GM23248 (cell line): Measurements from ENCODE around the gene TMEM271. TPM values are rescaled to one million over a fixed set of nuclear protein-coding genes. Genes with fewer than 3 reads are reported as not detected.
"Not testable (repeated sequence)": the region's sequence is repeated elsewhere in the genome, so short reads cannot be mapped to it uniquely, and the experiment has no call there.

Experiments
- DNase-seq: peaks from one replicate; pipeline ENCODE4 v3.0.0-alpha.2; 2015
- H2AFZ ChIP-seq: fragments of 200-600 bp; sonication (generic); 2 replicates; pipeline ENCODE4 v1.6.1; 2016; ENCODE audit warnings: antibody characterized with exemption
- H3F3A ChIP-seq: fragments of 200-600 bp; sonication (generic); 2 replicates; pipeline ENCODE4 v1.6.1; 2016; ENCODE audit warnings: mild to moderate bottlenecking, antibody characterized with exemption, mixed run types; ENCODE audit not compliant: insufficient read depth
- H3K27ac ChIP-seq: fragments of 200-600 bp; sonication (generic); 2 replicates; pipeline ENCODE4 v1.5.1; 2016; ENCODE audit warnings: mild to moderate bottlenecking
- H3K27me3 ChIP-seq: fragments of 200-600 bp; sonication (generic); replicated peaks from 2 replicates; pipeline ENCODE4 v1.6.1; 2016; ENCODE audit warnings: mild to moderate bottlenecking; ENCODE audit not compliant: insufficient read depth
- H3K36me3 ChIP-seq: fragments of 200-600 bp; sonication (generic); 2 replicates; pipeline ENCODE4 v1.6.1; 2016; ENCODE audit warnings: low read depth, mild to moderate bottlenecking
- H3K4me1 ChIP-seq: fragments of 200-600 bp; sonication (generic); 2 replicates; pipeline ENCODE4 v1.6.1; 2016; ENCODE audit warnings: mild to moderate bottlenecking; ENCODE audit not compliant: insufficient read depth
- H3K4me2 ChIP-seq: fragments of 200-600 bp; sonication (generic); one replicate; pipeline ENCODE4 v1.6.1; 2016; ENCODE audit warnings: mild to moderate bottlenecking; ENCODE audit not compliant: unreplicated experiment
- H3K4me3 ChIP-seq: fragments of 200-600 bp; sonication (generic); 2 replicates; pipeline ENCODE4 v1.5.1; 2016; ENCODE audit warnings: mild to moderate bottlenecking
- H3K79me2 ChIP-seq: fragments of 200-600 bp; sonication (generic); 2 replicates; pipeline ENCODE4 v1.6.1; 2016; ENCODE audit warnings: mild to moderate bottlenecking; ENCODE audit not compliant: insufficient read depth
- H3K9ac ChIP-seq: fragments of 200-600 bp; sonication (generic); 2 replicates; pipeline ENCODE4 v1.6.1; 2016; ENCODE audit warnings: mild to moderate bottlenecking
- H3K9me2 ChIP-seq: fragments of 200-600 bp; sonication (generic); 2 replicates; pipeline ENCODE4 v1.6.1; 2016; ENCODE audit warnings: mixed run types, mild to moderate bottlenecking, moderate library complexity; ENCODE audit not compliant: insufficient read depth
- H3K9me3 ChIP-seq: fragments of 200-600 bp; sonication (generic); one replicate; pipeline ENCODE4 v1.6.1; 2017; ENCODE audit warnings: low read depth
- H4K20me1 ChIP-seq: fragments of 200-600 bp; sonication (generic); 2 replicates; pipeline ENCODE4 v1.6.0; 2016; ENCODE audit not compliant: insufficient read depth
- EZH2 ChIP-seq: fragments of 200-600 bp; sonication (generic); IDR thresholded peaks from 2 replicates; pipeline ENCODE4 v1.6.1; 2018; ENCODE audit warnings: antibody characterized with exemption, mild to moderate bottlenecking; ENCODE audit not compliant: insufficient read depth, poor library complexity, severe bottlenecking
- EZH2phosphoT487 ChIP-seq: fragments of 200-600 bp; sonication (generic); IDR thresholded peaks from 2 replicates; pipeline ENCODE4 v1.6.1; 2018; ENCODE audit warnings: antibody characterized with exemption, moderate library complexity, mild to moderate bottlenecking, low read depth; ENCODE audit not compliant: insufficient read depth
- WGBS, 2 experiments: methylation state at CpG; one replicate each; pipeline ENCODE4 v1.1.6; 2015 to 2017; ENCODE audit warnings: low lambda C conversion rate in 2 of 2, low coverage in 1 of 2; ENCODE audit errors: missing lambda C conversion rate in 2 of 2; 5-methylcytosine and 5-hydroxymethylcytosine counted together
- in situ Hi-C: fragments of 300-500 bp; cut with MboI; formaldehyde crosslinking; loops from 2 replicates; pipeline ENCODE4 v1.15.0; 2020
- polyA plus RNA-seq: library from polyadenylated mRNA; unstranded; fragments of >200 nt; fragmentation: Nextera tagmentation; extraction: Ambion mirVana; gene quantifications from 2 replicates; pipeline ENCODE4 v1.2.1, GENCODE V29; 2016
- total RNA-seq: library from RNA; depleted of rRNA; stranded (reverse); fragments of >200 nt; shearing (Covaris generic); gene quantifications from 2 replicates; pipeline ENCODE4 v1.2.3, GENCODE V29; 2014

Gene TMEM271
- total and polyA plus RNA-seq, 2 experiments from 2014 or later = not detected

DNA sequence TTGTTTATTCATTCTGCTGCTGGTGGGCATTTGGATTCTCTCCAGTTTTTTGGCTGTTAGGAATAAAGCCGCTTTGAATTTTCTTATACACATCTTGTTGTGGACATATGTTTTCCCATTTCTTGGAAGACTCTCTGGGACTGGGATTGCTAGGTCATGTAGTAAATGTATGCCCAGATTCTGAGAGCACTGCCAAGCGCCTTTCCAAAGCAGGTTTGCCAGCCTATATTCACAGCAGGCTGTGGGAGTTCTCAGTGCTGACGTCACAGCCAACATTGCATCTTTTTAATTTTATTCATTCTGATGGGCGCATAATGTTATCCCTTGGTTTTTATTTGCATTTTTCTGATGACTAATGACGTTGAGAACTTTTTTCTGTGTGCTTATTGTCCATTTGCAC lies 24.1 kb downstream of the TMEM271 start:
- Histone ChIP-seq H3K79me2 (no peaks in the 10 kb centered on the region), H3K36me3 (no peaks in the 10 kb centered on the region), H3K9me2 (no peaks in the 10 kb centered on the region), H3K27ac (no peak overlapping the region), H3F3A (no peaks in the 10 kb centered on the region), H2AFZ (no peak overlapping the region), H3K4me2 (no peak overlapping the region), H3K9ac (no peak overlapping the region), H3K4me3 (no peak overlapping the region), H4K20me1 (no peaks in the 10 kb centered on the region), H3K4me1 (no peaks in the 10 kb centered on the region), H3K27me3 (0 out of 2 replicates have a peak, but pooled peaks cover 13% of the 10 kb centered on the region), H3K9me3 (no peaks in the 10 kb centered on the region)
- in situ Hi-C loops = no loop called here
- TF ChIP-seq EZH2 (no peak), EZH2phosphoT487 (no peak)
- 42 to 45% methylated on average over 5 of the region's 5 CpGs for WGBS, 2 experiments
- DNase-seq = no peak

DNA sequence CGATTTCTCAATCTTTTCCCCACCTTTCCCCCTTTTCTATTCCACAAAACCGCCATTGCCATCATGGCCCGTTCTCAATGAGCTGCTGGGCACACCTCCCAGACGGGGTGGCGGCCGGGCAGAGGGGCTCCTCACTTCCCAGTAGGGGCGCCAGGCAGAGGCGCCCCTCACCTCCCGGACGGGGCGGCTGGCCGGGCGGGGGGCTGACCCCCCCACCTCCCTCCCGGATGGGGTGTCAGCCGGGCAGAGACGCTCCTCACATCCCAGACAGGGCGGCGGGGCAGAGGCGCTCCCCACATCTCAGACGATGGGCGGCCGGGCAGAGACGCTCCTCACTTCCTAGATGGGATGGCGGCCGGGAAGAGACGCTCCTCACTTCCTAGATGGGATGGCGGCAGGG lies 25.8 kb downstream of the TMEM271 start:
- H3K4me2 ChIP-seq, H3K36me3 ChIP-seq, H4K20me1 ChIP-seq, H3K4me3 ChIP-seq, H3K9me2 ChIP-seq, H3K9ac ChIP-seq, H3K79me2 ChIP-seq, H3K9me3 ChIP-seq, H3K27ac ChIP-seq, in situ Hi-C loops, DNase-seq, H3F3A ChIP-seq, H3K4me1 ChIP-seq, H2AFZ ChIP-seq: not testable (repeated sequence)
- H3K27me3 ChIP-seq = peaks cover 13% of the 10 kb centered on the region; the same call in 1 of the 2 replicates
- WGBS, 2 experiments = 42 to 75% methylated on average over 4 to 27 of the region's 27 CpGs

DNA sequence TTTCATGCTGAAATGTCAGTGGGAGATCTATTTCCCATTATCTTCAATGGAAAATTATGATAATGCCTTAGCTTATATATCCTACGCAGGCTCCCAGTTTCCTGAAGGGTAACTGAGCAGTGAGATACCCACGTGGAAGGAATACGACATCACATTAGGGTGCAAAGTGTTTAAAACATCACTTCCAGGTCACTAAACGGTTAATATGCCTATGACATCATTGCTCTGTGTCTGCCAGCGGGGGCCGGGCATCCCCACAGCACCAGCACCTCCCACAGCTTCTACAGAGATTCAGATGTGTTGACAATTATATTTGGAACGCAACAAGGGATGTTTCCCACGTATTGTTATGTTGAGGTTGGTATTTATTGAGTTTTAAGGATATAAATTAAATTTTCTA lies 27.1 kb downstream of the TMEM271 start:
- no peak overlapping the region for H3K4me3 ChIP-seq
- H3K36me3 ChIP-seq = no peaks in the 10 kb centered on the region
- no peak overlapping the region for H2AFZ ChIP-seq
- in situ Hi-C loops = no loop called here
- peak; percentile 9 for DNase-seq
- H3F3A ChIP-seq = no peaks in the 10 kb centered on the region
- H4K20me1 ChIP-seq = no peaks in the 10 kb centered on the region
- H3K27ac ChIP-seq = no peak overlapping the region
- no peak overlapping the region for H3K4me2 ChIP-seq
- H3K9ac ChIP-seq = no peak overlapping the region
- TF ChIP-seq EZH2 = no peak
- TF ChIP-seq EZH2phosphoT487 = no peak
- no peaks in the 10 kb centered on the region for H3K9me3 ChIP-seq
- peaks cover 13% of the 10 kb centered on the region; the same call in 1 of the 2 replicates for H3K27me3 ChIP-seq
- WGBS, 2 experiments = 10 to 15% methylated on average over 8 of the region's 8 CpGs
- no peaks in the 10 kb centered on the region for H3K4me1 ChIP-seq
- H3K9me2 ChIP-seq = no peaks in the 10 kb centered on the region
- H3K79me2 ChIP-seq = no peaks in the 10 kb centered on the region

DNA sequence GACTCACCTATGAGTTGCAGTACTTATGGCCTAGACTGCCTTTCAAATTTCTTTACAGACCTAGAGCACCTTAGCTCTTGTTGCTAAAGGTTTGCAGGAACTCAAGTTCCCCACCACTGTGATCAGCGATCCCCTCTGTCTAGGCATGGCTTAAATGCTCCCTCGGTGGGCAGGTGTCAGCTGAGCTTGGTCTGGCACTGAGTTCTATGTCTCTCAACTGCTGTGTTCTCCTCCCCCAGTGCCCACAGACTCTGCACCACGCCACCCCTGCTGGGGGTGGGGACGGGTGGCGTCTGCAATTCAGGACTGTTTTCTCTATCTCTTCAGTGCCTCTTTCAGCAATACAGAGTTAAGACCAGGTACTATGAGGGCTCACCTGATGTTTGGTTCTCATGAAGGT lies 30.5 kb downstream of the TMEM271 start:
- WGBS, 2 experiments = 46 to 52% methylated on average over 5 of the region's 5 CpGs

More for the DNA sequence above, 30.5 kb downstream of the TMEM271 start:
- Histone ChIP-seq H3K4me1 (no peaks in the 10 kb centered on the region), H3K9ac (no peak overlapping the region), H2AFZ (no peak overlapping the region), H3K79me2 (no peaks in the 10 kb centered on the region), H3K27me3 (peaks cover 5% of the 10 kb centered on the region; the same call in 1 of the 2 replicates), H4K20me1 (no peaks in the 10 kb centered on the region; the same call in 1 of the 2 replicates), H3K4me3 (no peak overlapping the region), H3K4me2 (no peak overlapping the region), H3F3A (no peaks in the 10 kb centered on the region), H3K9me3 (no peaks in the 10 kb centered on the region), H3K36me3 (no peaks in the 10 kb centered on the region), H3K27ac (no peak overlapping the region), H3K9me2 (no peaks in the 10 kb centered on the region)
- TF ChIP-seq EZH2 = no peak
- no peak for TF ChIP-seq EZH2phosphoT487
- in situ Hi-C loops = no loop called here
- DNase-seq = no peak
